ENCODE results near the gene NIT1. TPM values are rescaled to one million over a fixed set of nuclear protein-coding genes. Genes with fewer than 3 reads are reported as not detected.

Gene NIT1
- total and polyA plus RNA-seq, 7 donors = 24.4 to 66.6 (median 39.6) TPM

- H3K4me1 ChIP-seq = no peaks in the 10 kb centered on the region
- H3K27me3 ChIP-seq = no peaks in the 10 kb centered on the region
- DNase-seq = no peak
- TF ChIP-seq EP300 (IDR thresholded peaks at IDR 0.05) = no peak
- no peak for TF ChIP-seq POLR2A (IDR thresholded peaks at IDR 0.05)
- TF ChIP-seq, protein P1, sequence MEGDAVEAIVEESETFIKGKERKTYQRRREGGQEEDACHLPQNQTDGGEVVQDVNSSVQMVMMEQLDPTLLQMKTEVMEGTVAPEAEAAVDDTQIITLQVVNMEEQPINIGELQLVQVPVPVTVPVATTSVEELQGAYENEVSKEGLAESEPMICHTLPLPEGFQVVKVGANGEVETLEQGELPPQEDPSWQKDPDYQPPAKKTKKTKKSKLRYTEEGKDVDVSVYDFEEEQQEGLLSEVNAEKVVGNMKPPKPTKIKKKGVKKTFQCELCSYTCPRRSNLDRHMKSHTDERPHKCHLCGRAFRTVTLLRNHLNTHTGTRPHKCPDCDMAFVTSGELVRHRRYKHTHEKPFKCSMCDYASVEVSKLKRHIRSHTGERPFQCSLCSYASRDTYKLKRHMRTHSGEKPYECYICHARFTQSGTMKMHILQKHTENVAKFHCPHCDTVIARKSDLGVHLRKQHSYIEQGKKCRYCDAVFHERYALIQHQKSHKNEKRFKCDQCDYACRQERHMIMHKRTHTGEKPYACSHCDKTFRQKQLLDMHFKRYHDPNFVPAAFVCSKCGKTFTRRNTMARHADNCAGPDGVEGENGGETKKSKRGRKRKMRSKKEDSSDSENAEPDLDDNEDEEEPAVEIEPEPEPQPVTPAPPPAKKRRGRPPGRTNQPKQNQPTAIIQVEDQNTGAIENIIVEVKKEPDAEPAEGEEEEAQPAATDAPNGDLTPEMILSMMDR (IDR thresholded peaks at IDR 0.05) = no peak
- no peak for TF ChIP-seq POLR2AphosphoS5 (IDR thresholded peaks at IDR 0.05)
- no peak overlapping the region for H3K27ac ChIP-seq
- H3K9me3 ChIP-seq = no peaks in the 10 kb centered on the region
- no peaks in the 10 kb centered on the region for H3K36me3 ChIP-seq
- intact Hi-C loops (cut with DNase I) = loop anchor here (10.0 kb wide), 1 partner anchor 256 kb away; no protein-coding TSS in a partner anchor
- WGBS, 2 donors = 80 to 84% methylated on average over 5 of the region's 5 CpGs
- no peak overlapping the region for H3K4me3 ChIP-seq
Measured at GRCh38 chr1:161091093-161091492, 26.8 kb upstream of the NIT1 start.

GRCh38 chr1:161091796-161092507, 26.0 kb upstream of the NIT1 start:
- Histone ChIP-seq H3K36me3 (no peaks in the 10 kb centered on the region), H3K9me3 (no peaks in the 10 kb centered on the region), H3K27ac (no peak overlapping the region), H3K27me3 (no peaks in the 10 kb centered on the region), H3K4me1 (no peaks in the 10 kb centered on the region), H3K4me3 (no peak overlapping the region)
- no peak for DNase-seq
- TF ChIP-seq EP300 (IDR thresholded peaks at IDR 0.05) (no peak), POLR2AphosphoS5 (IDR thresholded peaks at IDR 0.05) (no peak), POLR2A (IDR thresholded peaks at IDR 0.05) (no peak)
- TF ChIP-seq, protein P1 (IDR thresholded peaks at IDR 0.05) = no peak
- intact Hi-C loops (cut with DNase I) = loop anchor here (10.0 kb wide), 1 partner anchor 257 kb away; no protein-coding TSS in a partner anchor
- WGBS, 2 donors = 93 to 95% methylated on average over 7 of the region's 7 CpGs

DNA sequence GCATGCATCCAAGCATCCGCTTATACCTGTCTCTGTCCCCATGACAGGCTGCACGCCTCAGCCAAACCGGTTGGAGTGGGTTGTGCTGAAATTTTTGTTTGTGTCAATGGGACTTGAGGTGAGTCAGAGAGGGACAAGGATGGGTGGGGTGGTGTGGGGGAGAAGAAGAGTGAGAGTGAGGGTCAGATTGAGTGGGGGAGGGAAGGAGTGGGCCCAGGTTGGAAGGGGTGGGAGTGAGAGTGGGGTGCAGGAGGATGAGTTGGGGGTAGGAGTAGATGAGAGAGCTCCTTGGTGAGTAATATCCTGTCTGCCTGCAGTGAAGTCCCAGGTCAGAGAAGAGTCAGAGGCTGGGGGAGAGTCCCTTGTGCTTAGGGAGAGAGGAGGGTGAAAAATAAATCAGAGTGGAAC, 25.3 kb upstream of the NIT1 start:
- 83 to 87% methylated on average over 3 of the region's 3 CpGs for WGBS, 2 donors
- Histone ChIP-seq H3K4me1 (peaks cover 0 to 5% (median 5%) of the 10 kb centered on the region in 4 donors), H3K27me3 (no peaks in the 10 kb centered on the region), H3K9me3 (no peaks in the 10 kb centered on the region), H3K36me3 (no peaks in the 10 kb centered on the region), H3K27ac (no peak overlapping the region), H3K4me3 (no peak overlapping the region)
- intact Hi-C loops (cut with DNase I) = loop anchor here (10.0 kb wide), 1 partner anchor 258 kb away; no protein-coding TSS in a partner anchor
- DNase-seq = no peak
- TF ChIP-seq POLR2AphosphoS5 (IDR thresholded peaks at IDR 0.05) (no peak), POLR2A (IDR thresholded peaks at IDR 0.05) (no peak), EP300 (IDR thresholded peaks at IDR 0.05) (no peak)
- TF ChIP-seq, protein P1 (IDR thresholded peaks at IDR 0.05) = no peak

DNA sequence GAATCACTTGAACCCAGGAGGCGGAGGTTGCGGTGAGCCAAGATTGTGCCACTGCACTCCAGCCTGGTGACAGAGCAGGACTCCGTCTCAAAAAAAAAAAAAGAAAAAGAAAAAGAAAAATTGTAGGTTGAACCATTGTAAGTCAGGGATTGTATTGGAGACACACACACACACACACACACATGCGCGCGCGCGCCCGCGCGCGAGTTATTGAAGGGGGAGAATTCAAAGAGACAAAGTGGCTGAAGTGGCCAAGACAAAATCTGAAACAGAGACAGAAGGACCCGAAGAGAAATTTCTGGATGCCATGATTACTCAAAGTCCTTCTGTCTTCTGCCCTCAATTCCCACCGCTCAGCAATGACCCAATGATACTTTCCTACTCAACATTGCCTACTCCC, 23.4 kb upstream of the NIT1 start:
- intact Hi-C loops (cut with DNase I) = loop anchor here (10.0 kb wide), 1 partner anchor 260 kb away; no protein-coding TSS in a partner anchor
- H3K27ac ChIP-seq = no peak overlapping the region
- TF ChIP-seq EP300 (IDR thresholded peaks at IDR 0.05) (no peak), POLR2A (IDR thresholded peaks at IDR 0.05) (no peak), POLR2AphosphoS5 (IDR thresholded peaks at IDR 0.05) (no peak)
- TF ChIP-seq, protein P1 (IDR thresholded peaks at IDR 0.05) = no peak
- 95 to 99% methylated on average over 14 of the region's 14 CpGs for WGBS, 2 donors
- peaks cover 0 to 19% (median 15%) of the 10 kb centered on the region in 4 donors for H3K4me1 ChIP-seq
- H3K36me3 ChIP-seq = no peaks in the 10 kb centered on the region
- DNase-seq = no peak
- H3K9me3 ChIP-seq = no peaks in the 10 kb centered on the region
- no peaks in the 10 kb centered on the region for H3K27me3 ChIP-seq
- no peak overlapping the region for H3K4me3 ChIP-seq
